ENCODE measurements around the gene CALHM6.

Gene CALHM6

DNA sequence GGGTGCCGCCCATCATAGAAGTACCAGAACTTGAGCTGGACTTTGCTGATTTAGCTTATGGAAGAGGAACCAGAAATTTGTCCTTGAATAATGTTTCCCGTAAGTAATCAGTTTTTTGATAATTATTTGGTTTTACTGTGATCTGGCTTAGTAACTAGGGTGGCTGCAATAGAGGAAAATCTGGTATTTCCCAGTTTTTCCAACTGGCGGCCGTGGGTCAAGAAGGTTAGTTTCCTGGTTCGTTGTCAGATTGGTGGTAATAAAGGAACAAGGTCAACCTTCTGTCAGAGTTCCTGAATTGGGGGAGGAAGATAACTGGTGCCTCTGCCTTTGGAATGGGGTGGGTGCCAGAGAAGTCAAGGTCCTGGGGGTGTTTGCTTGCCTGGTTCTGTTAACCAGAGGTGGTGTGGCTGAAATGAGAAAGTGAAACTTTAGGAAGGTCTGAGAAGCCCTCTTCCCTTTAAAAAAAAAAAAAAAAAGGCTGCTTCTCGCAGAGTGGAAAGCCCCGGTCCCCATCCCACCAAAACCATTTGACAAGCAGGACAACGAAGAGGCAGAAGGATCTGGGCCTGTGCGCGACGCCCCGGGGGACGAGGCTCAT is at the start of gene CALHM6:
TSS of gene CALHM6 (plus strand) at position 45 of the 601 bp plus-strand sequence. CDS start at position 600, 555 bp downstream.
- DNase-seq = no peak

DNA sequence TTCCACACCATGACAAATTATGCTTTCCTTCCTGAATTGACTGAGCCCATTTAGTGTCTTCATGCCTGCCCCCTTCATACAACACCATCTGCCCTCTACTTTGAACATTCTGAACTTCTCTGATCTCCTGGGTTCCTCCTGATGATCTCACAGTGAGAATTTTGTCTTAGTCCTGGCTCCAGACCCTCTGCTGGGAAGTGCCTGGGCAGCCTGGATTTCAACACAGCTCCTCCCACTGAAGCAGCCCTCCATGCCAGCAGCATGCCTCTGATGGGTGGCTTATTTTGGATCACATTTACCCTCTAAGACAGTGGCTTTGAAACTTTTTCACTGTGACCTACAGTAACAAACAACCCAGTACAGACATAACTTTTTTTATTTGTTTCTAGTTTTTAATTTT is 48.9 kb upstream of the CALHM6 start:
- no peak for DNase-seq

DNA sequence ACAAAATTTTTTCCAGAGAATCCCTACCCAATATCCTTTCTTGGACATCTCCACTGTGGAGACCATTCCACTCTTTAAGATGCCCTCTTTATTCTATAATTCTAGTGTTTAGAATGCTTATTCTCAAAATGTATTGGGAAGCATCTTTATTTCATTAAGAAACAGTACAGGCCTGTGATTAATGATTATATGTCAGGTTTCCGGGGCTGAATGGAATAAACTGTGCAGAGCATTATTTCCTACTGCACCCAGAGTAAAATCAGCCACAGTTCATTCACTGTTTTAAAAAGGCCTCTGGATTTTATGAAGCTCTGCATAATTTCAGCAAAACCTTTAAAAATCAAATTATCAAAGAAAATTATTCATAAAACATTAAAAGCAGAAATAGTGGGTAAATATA is 47.8 kb upstream of the CALHM6 start:
- DNase-seq = no peak

DNA sequence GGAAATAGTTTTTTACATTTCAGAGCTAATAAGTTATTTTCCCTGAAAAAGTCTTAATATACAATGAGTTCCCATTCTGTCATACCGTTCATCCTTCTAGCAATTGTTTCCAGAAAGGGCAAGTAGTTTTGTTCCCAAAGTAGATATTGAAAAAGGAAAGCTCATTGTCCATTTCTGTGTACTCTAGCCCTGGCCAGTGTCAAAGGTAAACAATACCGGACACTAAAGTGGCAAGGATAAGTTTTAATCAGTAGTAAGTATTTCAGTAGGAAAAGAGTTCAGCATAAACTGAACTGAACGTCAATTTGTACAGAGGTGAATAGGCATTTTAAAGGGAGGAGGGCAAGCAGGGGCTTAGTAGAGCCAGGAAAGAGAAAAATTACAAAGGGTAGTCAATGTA is 43.5 kb upstream of the CALHM6 start:
- no peak for DNase-seq

DNA sequence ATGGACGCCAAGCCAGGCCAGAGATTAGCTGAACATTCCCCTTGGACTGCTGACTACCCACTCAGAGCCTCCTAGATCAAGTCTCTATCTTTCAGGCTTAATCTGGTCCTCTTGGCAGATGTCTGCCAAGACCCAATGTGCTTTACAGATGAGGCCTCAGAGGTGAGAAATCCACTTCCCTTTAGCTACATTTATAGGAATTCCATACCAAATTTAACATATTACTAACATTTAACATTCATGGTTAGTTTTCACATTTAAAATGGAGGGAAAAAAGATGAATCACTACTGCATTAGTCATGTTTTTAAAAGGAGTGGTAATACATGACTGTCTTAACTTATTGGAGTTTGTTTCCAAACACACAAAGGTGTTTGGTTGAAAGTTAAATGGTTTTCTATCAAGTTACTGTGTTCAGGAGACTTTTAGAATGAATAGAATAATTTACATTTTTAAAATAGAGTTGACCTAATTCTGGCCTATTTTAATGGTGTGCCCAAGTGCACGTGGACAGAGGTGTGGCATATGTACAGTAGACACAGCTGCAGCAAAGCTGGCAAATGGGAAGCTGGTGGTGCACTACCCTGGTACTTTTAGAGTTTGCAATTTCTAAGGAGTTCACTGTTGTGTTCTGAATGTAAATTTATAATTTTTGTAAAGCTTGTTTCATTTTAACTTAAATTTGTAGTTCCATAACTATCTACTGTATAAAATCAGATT is 41.9 kb upstream of the CALHM6 start:
- DNase-seq = no peak

DNA sequence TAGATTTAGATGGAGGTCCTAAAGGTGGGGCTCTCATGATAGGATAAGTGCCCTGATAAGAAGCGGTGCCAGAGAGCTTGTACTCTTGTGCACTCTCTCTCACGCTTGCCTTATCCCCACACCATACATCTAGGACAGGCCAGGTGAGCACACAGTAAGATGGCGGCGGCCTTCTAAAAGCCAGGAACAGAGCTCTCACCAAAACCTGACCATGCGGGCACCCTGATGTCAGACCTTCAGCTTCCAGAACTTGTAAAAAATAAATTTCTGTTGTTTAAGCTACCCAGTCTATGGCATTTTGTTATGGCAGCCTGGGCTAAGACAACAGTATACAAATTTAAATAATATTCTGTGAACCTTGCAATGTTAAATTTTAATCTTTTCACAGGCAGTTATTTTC is 40.8 kb upstream of the CALHM6 start:
- DNase-seq = no peak

DNA sequence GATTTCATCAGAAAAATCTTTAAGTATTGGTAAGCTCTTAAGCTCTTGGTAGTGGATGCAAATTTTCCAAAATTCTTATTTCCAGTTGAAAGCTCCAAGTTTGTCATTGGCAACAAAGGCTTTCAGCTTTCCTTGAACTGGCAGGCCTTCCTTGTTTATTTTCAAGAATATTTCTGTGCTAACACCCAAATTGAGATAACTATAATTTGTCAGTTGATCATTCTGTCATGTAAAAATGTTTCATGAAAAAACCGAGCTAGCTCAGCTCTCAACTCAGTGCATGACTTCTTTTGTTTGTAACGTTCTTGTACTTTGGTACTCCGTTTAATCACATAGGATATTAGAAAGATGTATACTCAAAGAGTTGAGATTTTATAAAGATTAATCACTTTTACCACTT is 38.9 kb upstream of the CALHM6 start:
- DNase-seq = no peak

DNA sequence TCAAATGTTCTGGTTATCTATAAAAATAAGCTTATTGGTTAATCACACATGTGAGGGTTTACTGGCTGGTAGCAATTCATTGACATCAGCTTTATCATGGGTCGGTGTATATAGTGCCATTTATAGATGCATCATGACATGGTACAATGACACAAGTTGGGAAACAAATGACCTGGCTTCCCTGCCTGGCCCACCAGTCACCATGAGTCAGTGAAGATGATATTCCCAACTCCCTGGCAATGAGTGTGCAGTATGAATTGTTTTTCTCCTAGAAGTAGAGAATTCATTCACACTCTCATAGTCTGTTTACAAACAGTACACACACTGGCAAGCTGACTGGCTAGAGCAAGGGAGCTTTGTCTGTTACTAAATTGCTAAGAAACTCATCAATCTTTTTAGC is 37.2 kb upstream of the CALHM6 start:
- no peak for DNase-seq

DNA sequence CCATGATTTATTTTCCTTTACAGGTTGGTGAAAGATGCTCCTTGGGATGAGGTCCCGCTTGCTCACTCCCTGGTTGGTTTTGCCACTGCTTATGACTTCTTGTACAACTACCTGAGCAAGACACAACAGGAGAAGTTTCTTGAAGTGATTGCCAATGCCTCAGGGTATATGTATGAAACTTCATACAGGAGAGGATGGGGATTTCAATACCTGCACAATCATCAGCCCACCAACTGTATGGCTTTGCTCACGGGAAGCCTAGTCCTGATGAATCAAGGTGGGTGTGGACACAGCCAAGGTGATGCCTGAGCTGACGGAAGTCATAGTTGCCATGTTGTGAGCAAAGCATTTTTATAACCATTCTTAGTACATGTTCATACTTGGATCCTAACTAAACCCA is 34.6 kb upstream of the CALHM6 start:
- DNase-seq = no peak

DNA sequence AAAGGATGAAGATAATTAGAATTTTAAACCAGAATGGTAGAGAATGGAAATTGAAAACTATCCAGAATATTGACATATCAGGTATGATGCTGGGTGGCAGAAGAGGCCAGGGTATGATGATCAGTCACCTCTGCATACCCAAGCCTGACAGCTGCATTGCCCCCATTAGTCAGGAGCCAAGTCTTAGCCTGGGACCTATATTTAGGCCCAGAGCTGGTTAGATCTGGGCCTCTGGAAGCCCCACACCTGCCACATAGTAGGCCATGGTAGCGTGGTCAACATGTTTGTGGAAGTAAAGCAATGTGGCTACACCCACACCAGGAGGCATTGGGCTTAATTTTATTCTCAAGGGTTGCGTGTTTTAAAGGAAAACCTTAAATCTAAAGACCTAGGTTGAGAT is 32.1 kb upstream of the CALHM6 start:
- no peak for DNase-seq

DNA sequence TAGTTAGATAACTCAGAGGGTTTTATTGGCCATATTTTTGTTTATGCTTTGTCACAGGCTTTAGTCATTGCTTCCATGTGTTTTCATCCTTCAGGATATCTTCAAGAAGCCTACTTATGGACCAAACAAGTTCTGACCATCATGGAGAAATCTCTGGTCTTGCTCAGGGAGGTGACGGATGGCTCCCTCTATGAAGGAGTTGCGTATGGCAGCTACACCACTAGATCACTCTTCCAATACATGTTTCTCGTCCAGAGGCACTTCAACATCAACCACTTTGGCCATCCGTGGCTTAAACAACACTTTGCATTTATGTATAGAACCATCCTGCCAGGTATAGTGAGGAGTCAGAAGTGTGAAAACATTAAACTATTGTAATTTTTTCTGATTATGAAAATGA is 30.3 kb upstream of the CALHM6 start:
- DNase-seq = no peak

DNA sequence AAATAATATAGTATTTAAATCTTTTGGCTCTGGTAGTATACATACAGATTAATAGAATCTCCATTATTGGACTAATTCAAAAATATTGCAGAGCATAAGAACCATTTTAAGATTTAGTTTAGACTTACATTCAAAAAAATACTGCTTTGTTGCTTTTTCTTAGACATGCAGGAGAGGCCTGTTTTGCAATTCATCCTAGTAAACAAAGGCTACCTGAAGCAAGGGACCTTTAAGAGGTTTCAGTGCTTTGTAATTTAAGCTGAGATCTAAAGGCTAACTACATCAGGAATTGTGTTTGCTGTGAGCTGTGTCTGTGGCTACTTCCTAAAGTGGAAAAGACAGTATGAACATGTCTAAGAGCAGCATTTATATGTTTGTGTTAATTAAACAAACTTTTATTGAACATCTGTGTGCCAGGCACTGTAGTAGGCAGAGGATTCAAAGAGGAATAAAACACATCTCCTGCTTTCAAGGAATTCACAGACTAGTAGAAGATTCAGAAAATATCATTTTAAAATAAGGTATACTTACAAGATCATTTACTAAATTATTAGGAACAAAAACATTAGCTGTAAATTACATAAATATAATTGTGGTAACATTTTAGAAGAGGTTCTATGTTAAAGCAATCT is 29.1 kb upstream of the CALHM6 start:
- DNase-seq = no peak

DNA sequence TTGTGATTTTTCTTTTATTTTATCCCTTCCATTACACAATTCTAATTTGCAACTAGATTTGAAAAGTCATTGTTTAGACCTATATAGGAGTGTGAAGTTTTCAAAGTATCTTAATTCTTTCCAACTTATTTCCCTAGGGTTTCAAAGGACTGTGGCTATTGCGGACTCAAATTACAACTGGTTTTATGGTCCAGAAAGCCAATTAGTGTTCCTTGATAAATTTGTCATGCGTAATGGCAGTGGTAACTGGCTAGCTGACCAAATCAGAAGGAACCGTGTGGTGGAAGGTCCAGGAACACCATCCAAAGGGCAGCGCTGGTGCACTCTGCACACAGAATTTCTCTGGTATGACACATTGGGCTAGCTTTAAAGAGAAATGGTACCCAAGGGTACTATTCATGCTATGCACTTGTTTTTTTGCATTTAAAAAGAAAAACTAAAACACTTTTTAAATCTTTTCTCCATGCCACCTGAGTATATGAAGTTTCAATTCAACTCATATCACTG is 27.9 kb upstream of the CALHM6 start:
- DNase-seq = no peak

DNA sequence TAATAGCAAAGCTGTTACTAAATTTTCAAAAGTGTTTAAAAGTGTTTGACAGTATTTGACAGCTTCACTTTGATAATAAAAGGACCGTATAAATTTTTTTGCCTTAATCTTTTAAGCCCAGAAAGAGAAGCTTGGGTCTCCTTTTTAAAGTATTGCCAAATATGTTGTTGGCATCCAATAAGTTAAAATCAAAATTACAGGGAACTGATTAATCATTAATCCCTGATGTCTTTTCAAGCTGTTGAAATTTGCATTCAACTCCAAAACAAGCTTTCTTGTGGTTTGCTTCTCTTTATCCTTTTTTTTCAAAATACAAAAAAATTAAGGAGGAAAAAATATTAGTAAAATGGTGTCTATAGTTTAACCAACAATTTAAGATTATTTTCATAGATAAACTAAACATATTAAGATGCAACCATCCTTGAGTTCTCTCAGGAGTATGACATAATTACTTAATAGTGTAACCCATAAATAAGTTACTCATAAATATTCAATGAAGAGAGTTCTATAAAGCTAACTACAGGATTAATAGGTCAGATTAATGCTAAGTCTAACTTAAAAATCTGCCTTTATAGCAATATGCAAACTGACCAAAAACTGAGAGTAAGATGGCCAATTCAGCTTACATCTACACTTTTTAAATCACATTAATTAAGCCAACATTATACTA is 27.0 kb upstream of the CALHM6 start:
- DNase-seq = no peak

DNA sequence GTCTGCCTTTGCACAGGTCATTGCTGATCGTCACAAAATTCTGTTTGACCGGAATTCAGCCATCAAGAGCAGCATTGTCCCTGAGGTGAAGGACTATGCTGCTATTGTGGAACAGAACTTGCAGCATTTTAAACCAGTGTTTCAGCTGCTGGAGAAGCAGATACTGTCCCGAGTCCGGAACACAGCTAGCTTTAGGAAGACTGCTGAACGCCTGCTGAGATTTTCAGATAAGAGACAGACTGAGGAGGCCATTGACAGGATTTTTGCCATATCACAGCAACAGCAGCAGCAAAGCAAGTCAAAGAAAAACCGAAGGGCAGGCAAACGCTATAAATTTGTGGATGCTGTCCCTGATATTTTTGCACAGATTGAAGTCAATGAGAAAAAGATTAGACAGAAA is 24.6 kb upstream of the CALHM6 start:
- no peak for DNase-seq

DNA sequence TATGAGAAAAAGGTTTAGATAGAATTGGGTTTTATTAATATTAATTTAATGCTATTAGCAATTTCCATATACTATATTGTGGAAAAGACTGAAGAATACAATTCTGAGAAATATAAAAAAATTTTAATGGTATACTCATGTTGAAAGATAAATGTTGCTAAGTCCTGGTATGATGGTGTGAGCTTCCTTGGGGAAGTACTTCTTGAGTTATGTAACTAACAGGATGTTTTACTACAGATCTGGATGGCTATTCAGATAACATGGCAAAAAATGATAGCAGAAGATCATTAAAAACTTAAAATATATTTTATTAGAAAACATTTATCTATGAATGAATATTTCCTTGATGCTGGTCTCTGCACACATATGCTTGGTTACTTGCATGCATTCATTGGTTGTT is 23.5 kb upstream of the CALHM6 start:
- no peak for DNase-seq

DNA sequence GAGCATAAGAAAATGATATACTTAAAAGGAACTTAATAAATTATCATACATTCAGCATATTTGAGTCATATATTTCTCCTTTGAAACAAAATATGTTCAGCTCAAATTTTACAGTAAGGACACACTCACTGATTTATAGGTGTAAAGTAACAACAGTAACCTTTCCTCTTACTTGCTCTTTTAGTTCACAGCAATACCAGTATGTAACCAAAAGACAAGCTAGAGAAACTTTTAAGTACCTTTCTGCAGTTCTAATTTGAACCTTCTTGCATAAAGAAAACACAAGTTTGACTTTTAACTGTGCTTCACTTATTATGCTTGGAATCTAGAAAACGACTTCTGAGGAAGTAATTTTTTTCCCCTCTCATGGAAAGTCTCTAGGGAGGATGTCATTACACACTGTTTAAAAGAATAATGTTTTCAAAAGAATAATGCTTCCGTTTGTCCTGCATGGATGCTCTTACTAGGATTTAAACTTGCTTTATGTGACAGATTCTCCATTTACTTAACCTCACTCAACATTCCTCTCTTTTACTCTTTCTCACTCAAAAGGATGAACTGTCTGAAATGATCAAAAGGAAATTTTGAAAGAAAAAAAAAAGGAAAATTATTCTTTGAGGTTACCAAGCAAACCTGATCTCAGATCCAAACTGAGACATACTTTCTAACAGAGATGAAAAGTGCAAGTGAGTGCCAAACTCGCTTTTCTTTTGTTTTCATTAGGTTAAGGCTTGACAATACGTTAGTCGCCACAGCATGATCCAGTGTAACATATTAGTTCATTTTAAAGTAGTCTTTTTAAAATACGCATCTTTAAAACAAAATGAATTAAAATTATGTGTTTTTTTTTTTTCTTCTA is 22.4 kb upstream of the CALHM6 start:
- DNase-seq = no peak

DNA sequence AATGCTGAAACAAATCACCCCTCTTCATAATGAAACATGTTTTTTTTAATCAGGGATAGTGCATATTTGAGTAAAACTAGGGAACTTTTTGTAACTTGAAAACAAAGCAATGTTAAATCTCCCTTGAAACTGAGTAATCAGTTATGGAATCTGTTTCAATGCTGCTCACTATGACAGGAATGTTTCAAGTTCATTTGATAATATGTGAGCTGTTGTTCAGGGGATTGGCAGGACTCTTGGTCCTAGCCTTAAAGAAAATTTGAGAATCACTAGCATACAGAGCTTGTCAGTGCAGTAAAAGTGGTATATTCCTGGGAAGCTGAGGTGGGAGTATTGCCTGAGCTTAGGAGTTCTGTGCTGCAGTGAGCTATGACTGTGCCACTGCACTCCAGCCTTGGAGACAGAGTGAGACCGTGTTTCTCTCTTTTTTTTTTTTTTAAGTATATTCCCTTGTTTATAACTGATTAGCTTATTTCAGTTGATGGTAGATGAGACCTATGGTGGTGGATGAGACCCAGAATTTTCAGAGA is 21.6 kb upstream of the CALHM6 start:
- no peak for DNase-seq

DNA sequence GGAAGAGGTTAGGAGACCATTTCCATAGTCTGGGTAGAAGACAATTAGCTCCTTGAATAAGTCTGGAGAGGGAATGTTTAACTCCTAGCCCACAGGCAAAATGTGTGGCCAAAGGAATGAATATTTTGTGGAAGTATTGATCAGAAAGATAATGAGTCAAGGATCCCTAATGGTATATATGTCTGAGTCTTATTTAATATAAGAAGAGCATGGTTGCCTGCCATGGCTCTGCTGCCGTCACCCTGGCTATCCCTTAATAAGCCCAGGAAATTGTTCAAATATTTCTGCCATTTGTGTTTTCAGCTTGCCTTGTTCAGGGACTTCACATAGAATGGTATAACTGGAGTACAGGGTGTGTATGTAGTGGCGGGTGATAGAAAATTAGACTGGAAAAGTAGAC is 18.1 kb upstream of the CALHM6 start:
- no peak for DNase-seq

DNA sequence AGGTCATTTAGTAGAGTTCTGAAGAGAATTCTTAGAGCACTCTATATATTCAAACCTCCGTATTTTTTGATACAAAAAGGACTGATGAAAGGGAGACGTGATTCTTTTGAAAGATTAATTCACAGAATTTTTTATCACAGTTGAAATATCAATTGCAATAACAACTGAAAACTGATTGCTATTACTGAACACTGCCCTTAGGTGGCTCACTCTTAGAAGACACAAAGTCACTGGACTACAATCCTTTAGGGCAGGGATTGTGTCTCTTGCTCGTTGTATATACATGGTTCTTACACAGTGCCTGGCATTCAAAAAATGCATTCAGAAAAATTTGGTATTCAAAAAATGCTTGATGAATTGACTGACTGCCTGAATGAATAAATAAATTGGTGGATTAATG is 17.1 kb upstream of the CALHM6 start:
- DNase-seq = peak; percentile 1 to 21

DNA sequence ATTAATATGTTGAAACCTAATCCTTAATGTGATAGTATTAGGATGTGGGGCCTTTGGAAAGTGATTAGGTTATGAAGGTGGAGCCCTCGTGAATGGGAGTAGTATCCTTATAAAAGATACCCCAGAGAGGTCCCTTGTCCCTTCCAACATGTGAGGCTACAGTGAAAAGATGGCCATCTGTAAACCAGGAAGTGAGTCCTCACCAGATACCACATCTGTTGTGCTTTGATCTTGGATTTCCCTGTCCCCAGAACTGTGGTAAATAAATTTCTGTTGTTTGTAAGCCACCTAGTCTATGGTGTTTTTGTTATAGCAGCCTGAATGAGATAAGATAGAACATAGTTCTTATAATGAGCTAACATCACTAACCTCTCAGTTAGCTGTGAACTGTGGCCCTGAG is 16.6 kb upstream of the CALHM6 start:
- DNase-seq = no peak

DNA sequence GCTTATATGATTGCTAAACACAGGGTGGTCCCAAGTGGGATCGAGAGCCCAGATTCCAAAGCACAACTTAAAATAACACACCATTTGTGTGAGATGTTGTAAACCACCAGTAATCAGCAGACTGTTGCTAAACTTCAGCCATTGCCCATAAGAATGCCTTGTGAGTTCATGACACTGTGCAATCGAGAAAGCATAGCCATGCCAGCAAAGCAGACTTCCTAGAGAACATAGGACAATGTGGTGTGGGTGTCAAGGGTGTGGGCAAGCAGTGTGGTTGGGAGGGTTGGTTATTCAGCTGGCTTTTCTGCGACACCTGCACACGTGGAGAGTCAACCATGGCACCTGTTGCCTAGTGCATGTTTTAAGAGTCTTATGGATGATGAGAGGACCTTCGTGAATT is 16.1 kb upstream of the CALHM6 start:
- no peak for DNase-seq

DNA sequence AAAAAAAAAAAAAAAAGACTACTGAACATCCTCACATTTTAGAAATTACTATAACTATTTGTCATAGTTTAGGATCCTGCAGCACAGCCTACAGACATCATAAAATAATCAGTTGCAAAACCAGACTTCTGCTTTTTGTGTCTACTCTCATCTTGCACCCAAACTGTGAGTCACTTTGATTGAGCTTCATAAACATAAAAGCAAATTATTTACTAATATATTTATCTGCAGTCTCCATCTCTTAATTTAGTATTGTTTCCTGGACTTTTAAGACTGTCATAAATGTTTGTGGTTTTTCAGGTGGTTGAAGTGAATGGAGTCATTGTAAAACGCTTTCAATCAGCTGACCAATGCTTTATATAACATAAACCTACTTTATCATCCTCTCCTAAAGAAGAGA is 14.8 kb upstream of the CALHM6 start:
- DNase-seq = no peak
